ENCODE data around the gene SMARCA2.

Gene SMARCA2

DNA sequence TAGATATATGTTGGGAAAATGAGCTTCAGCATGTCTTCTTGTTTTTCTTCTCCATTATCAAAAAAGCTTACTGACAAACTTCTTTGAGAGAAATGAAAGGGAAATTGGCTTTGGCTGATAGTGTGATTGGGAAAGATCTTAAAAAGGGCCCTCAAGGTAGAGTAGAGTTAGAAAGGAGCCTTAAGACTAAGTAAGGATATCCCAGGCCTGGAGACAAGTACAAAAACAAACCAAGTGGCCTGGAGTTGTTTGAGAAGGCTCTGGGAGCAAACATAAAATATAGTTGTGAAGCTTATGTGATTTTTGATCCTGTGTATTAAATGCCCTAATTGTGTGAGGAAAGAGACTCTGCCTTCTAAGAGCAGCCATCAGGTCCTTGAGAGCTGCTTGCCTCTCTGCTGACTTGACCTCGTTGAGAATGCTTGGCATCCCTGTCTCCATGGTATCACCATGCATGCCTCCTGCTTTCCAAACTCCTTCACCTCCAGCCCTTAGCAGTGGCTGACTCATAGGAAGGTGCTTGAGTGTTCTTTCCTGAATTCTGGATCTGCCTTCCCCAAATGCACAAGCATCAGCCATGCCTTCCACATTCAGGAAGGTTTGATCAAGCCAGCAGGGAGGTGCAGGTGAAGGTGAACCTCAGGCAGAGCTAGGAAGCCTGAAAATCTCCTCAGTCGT lies 78.9 kb downstream of the SMARCA2 start:
- no peak for DNase-seq (ENCODE audit: low read depth)

- no peak for DNase-seq (ENCODE audit: low read depth)
Measured at GRCh38 chr9:2096376-2096970, 81.3 kb downstream of the SMARCA2 start.

DNA sequence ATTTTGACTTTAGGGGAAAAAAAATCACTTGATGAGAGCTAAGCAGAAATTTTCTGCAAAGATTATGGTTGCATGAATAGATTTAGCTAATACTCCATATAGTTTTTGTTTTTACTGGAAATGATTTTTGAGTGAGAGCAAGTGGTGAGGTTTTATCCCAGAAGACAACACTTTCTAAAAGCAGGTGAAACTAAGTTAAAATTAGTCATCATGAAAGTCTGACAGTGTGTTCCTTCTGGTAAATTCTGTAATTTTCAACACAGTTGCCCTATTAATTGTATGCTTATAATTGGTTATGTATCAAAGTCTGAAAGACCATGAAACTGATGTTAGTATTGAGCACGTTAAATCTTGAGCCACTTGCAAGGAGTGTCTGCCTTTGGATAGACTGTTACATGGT lies 91.5 kb downstream of the SMARCA2 start:
- DNase-seq (ENCODE audit: low read depth), result no peak

- no peak for DNase-seq (ENCODE audit: low read depth)
Measured at GRCh38 chr9:2107906-2108451, 92.8 kb downstream of the SMARCA2 start.

DNA sequence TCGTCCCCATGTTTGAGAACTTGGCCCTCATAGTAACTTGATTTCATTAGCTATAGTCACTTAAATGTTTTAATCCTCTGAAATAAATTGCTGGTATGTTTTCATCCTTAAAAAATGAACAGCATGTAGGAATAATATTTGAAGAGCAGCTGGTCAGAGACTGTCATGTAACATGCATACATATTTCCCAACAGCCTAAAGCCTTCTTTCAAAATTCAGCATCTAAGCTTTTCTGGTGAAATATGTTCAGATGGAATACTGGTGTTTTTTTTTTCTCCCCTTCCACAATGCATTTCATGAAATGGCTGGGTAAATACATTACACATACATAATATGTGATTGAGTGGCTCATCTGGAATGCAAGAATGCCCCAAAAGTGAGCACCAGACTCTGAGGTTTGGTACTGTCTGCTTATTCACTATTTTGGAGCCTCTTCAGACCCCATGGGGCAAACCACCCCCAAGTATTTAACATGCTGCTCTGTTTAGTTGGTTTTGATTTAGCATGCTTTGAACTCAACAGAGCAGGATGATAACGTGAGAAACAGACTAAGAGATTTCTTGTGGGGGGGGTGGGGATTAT lies 94.0 kb downstream of the SMARCA2 start:
- DNase-seq (ENCODE audit: low read depth), result no peak

GRCh38 chr9:2110036-2110435 lies 94.9 kb downstream of the SMARCA2 start:
- DNase-seq (ENCODE audit: low read depth), result no peak

DNA sequence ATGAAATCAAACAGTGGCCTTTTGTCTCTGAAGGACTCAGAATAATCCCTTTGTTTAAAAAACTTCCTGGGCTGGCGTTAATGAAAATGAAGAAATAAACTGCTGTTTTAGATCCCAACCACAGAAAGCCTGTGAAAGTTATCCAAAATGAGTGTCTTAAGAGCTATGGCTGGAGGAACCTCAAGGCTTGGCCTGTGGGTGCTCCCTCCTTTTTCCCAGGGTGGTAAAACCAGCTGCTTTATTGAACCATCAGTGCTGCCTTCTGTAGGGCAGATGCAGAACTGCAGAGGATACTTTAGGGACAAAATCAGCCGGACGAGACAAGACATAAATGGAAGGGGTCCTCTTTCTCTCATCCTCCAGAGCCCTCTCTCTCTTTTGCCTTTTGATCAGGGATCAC lies 100.9 kb downstream of the SMARCA2 start:
- no peak for DNase-seq (ENCODE audit: low read depth)

- no peak for DNase-seq (ENCODE audit: low read depth)
Measured at GRCh38 chr9:2117527-2117926, 102.4 kb downstream of the SMARCA2 start.

DNA sequence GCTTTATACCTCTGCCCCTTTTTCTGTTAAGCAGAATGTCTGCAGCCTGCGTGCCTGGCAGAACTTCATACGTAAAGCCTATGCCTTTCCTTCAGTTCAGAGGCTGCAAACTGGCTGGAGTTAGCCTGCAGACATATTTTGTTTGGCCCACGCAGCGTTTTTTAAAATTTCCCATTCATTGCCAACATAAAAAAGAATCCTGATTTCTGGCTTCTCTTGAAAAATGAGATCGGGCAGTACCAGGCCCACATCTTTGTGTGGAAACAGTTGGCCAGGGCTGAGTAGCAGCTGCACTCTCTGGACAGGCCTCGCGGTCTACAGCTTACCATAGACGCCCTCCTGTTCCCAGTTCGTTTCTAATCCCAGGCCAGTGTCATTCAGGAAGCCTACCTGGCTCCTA lies 104.4 kb downstream of the SMARCA2 start:
- no peak for DNase-seq (ENCODE audit: low read depth)

GRCh38 chr9:2120926-2121689 lies 106.0 kb downstream of the SMARCA2 start:
- no peak for DNase-seq (ENCODE audit: low read depth)

GRCh38 chr9:2122299-2122698 lies 107.2 kb downstream of the SMARCA2 start:
- no peak for DNase-seq (ENCODE audit: low read depth)

GRCh38 chr9:2125906-2126305 lies 110.8 kb downstream of the SMARCA2 start:
- DNase-seq (ENCODE audit: low read depth), result no peak

- no peak for DNase-seq (ENCODE audit: low read depth)
Measured at GRCh38 chr9:2126331-2126803, 111.2 kb downstream of the SMARCA2 start.

DNA sequence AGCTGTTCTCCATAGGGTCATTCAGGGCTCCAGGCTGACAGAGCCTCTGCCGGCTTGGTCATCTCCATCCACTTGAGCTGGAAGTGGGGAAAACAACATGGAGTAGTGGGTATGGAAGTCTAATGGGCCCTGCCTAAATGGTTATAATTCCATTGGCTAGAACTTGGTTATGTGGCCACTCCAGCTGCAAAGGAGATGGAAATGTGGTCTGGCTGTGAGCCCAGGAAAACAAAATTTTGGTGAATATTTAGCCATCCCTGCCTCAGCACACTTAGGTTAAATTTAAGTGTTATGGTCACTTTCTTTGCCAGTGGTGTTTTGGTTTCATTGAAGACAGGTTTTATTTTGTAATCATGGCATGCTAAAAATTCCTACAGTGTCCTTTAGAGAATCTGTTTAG lies 112.3 kb downstream of the SMARCA2 start:
- DNase-seq (ENCODE audit: low read depth), result no peak

DNA sequence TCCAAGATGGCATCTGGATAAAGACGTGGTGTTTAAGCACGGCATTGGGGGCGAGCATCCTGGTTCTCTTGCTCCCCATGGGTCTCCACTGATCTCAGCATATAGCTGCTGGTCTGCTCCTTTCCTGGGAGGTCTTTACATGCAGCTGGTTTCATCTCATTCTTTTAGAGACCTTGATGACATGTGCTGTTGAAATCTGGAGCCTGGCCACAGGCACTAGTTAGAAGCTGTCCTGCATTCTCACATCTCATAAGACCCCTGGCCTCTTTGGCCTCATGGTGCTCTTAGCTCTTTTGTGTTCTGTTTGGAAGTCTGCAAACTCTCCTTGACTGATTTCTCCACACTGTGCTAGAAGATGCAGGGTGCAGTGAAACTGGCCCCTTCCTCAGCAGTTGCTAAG lies 113.0 kb downstream of the SMARCA2 start:
- no peak for DNase-seq (ENCODE audit: low read depth)

- DNase-seq (ENCODE audit: low read depth), result no peak
Measured at GRCh38 chr9:2128618-2129017, 113.5 kb downstream of the SMARCA2 start.

GRCh38 chr9:2130941-2131340 lies 115.8 kb downstream of the SMARCA2 start:
- no peak for DNase-seq (ENCODE audit: low read depth)

GRCh38 chr9:2132484-2133082 lies 117.4 kb downstream of the SMARCA2 start:
- DNase-seq (ENCODE audit: low read depth), result no peak

DNA sequence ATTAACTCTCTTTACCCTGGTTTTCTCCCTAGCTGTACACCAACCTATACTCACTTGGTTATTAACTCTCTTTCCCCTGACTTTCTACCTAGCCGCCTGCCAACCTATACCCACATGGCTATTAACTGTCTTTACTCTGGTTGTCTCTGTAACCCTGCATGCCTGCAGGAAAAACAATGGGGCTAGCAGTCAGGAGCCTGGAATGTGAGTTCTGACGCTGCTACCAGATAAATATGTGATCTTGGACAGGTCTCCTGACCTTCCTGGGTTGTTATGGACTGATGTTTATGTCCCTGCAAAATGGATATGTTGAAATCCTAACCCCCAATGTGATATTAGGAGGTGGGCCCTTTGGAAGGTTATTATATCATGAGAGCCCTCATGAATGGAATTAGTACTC lies 119.2 kb downstream of the SMARCA2 start:
- DNase-seq (ENCODE audit: low read depth), result no peak

GRCh38 chr9:2138646-2139045 lies 123.5 kb downstream of the SMARCA2 start:
- no peak for DNase-seq (ENCODE audit: low read depth)

GRCh38 chr9:2140600-2141223 lies 125.6 kb downstream of the SMARCA2 start:
- no peak for DNase-seq (ENCODE audit: low read depth)

- no peak for DNase-seq (ENCODE audit: low read depth)
Measured at GRCh38 chr9:2142212-2142611, 127.1 kb downstream of the SMARCA2 start.

All from stimulated activated CD8-positive, alpha-beta memory T cell treated with anti-CD3 and anti-CD28 coated beads, Interleukin-12 subunit alpha, Interleukin-12 subunit beta, amount 100 ng/mL, for 4 hours (primary cell).